ENCODE data around the gene GATD1. TPM values are rescaled to one million over a fixed set of nuclear protein-coding genes. Genes with fewer than 3 reads are reported as not detected.

The GATD1 gene, protein sequence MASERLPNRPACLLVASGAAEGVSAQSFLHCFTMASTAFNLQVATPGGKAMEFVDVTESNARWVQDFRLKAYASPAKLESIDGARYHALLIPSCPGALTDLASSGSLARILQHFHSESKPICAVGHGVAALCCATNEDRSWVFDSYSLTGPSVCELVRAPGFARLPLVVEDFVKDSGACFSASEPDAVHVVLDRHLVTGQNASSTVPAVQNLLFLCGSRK
- 10 to 100 TPM in 1 of 6 donors, 1 to 10 TPM in 4, not detected in 1; 4.5 to 14.1 (median 7.0) TPM for polyA plus RNA-seq (ENCODE audit: low read depth in 6 of 6)

DNA sequence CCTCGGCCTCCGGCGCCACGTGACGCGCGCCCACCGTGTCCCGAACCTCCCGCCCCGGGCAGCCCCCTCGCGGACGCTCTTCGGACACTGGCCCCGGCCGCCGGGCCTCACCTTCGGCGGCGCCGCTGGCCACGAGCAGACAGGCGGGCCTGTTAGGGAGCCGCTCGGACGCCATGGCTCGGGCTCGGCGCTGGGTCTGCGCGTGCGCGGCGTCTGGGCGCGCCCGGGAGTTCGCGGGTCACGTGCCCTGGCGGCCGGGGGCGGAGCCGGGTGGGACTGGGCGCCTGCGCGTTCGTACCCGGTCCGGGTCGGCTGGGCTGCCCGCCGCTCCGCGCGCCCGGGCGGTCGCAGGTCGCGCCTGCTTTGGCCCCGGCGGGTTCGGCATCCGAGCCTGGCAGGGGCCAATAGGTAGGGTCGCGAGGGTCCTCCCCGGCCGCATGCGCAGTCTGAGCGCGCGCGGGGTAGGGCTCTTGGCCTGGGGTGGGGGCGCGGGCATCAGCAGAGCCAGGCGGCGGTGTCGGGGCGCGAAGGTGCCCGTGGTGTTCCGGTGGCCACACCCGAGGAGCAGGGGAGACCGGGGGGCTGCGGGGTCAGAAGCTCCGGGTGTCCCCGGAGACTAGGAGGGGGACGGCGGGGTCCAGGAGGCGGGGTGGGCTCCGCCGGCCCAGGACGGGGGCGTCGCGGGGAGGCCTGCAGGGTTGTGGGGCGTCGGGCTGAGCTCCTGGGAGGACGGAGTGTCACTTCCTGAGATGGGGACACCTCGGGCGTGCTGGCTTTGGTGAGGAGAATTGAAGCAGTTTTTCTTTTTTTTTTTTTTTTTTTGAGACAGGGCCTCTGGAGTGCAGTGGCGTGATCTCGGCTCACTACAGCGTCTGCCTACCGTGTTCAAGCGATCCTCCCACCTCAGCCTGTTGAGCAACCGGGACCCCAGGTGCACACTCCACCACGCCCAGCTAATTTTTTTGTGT, at the start of gene GATD1:
Gene GATD1 (minus strand): TSS at position 200 of the 968 bp plus-strand sequence. CDS start 25 bp downstream, at position 175.
- H3K9me3 Mint-ChIP-seq: no peaks in the 10 kb centered on the region

DNA sequence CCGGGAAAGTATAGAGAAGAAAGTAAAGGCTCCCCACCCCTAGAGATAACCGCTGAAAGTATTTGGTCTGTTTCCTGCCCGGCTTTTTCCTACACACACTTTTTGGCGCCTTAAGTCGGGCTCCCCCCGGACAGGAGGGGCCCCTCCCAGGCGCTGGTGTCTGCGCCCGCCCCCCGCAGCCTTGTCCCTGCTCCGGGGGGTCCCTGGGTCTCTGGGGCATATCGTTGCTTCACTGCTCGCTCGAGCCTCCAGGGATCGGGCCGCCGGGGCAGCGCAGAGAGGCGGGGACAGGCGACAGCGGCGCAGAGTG, 49.5 kb upstream of the GATD1 start:
- peaks cover 11 to 40% (median 25%) of the 10 kb centered on the region in 3 donors for H3K27me3 Mint-ChIP-seq
- peak overlapping the region in 1 of 6 donors; percentile 49 for H3K27ac Mint-ChIP-seq
- H3K4me3 Mint-ChIP-seq: peak overlapping the region; percentile 15 to 89 (median 78)
- H3K36me3 Mint-ChIP-seq: peaks cover 0 to 7% of the 10 kb centered on the region in 2 donors
- H3K4me1 Mint-ChIP-seq: peaks cover 27 to 45% (median 29%) of the 10 kb centered on the region in 3 donors
- no peaks in the 10 kb centered on the region for H3K9me3 Mint-ChIP-seq
- no peak for DNase-seq
- ATAC-seq (ENCODE audit: low read depth in 2 of 2): peak in 1 of 2 donors; percentile 6

More for the DNA sequence above, at the start of gene GATD1:
- DNase-seq: peak; percentile 96
- Mint-ChIP-seq H3K4me3 (peak within 1 kb of the TSS; percentile 75 to 94 (median 86)), H3K27ac (peak within 1 kb of the TSS in 5 of 6 donors; percentile 24 to 84 (median 73)), H3K4me1 (peaks cover 8 to 37% (median 25%) of the 10 kb centered on the region in 3 donors), H3K36me3 (no peaks in the 10 kb centered on the region), H3K27me3 (no peaks in the 10 kb centered on the region)
- peak; percentile 85 to 88 for ATAC-seq (ENCODE audit: low read depth in 2 of 2)

DNA sequence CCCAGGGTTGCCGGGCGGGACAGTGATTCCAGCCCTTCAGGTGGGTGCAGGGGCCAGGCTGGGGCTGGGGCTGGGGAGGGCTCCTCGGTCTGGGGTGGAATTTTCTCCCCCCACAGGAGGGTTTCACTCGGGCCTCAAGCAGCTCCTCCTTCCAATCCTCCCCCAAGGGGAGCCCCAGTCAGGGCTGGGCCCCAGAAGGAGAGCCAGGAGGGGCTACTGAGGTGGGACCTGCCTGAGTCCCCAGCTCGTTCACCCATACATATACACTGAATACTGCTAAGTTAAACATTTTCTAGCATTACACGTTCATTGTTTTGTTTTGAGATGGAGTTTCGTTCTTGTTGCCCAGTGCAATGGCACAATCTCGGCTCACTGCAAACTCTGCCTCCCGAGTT, 48.9 kb upstream of the GATD1 start:
- no peaks in the 10 kb centered on the region for H3K9me3 Mint-ChIP-seq
- peak overlapping the region; percentile 15 to 89 (median 78) for H3K4me3 Mint-ChIP-seq
- H3K4me1 Mint-ChIP-seq: peaks cover 23 to 42% (median 28%) of the 10 kb centered on the region in 3 donors
- H3K36me3 Mint-ChIP-seq: peaks cover 0 to 7% of the 10 kb centered on the region in 2 donors
- H3K27me3 Mint-ChIP-seq: peaks cover 11 to 35% (median 20%) of the 10 kb centered on the region in 3 donors
- ATAC-seq (ENCODE audit: low read depth in 2 of 2): no peak
- DNase-seq: no peak
- H3K27ac Mint-ChIP-seq: no peak overlapping the region

DNA sequence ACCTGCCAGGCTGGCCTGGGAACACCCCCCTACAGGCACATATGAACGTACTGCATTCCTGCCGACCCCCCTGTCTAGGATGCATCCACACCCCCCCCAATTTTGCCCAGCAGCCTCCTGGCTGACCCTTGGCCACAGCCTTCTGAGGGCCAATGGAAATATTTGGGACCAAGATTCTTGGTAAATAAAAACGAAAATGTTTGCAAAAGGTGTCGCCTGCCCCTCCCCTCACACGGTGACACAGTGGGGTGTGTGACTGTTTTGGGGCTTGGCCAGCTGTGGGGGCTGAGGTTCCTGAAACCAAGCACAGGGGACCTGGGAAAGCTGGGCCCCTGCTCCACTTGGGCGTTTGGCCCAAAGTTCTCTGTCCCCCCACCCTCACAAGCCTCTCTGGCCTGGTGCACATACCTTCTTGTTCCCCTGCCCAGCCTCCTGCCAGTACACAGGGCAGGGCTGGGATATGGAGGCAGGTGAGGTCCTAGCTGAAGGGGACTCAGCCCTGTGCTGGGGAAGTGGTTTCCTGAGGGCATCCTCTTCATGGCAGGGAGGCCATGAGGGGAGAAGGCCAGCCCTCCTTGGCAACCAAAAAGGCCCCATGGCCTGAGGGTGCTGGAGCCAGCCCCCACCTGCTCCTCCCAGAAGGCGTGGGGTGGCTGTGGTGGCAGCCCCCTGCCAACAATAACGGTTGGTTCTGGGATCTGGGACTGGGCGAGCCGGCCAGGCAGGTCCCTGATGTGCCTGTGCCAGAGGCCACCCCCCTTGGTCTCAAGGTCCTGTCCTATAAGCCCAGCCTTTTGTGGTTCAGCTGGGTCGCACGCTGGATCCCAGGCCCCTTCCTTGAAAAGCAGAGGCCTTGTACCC, 48.3 kb upstream of the GATD1 start:
- Mint-ChIP-seq H3K27ac (peak overlapping the region in 1 of 6 donors; percentile 31), H3K4me1 (peaks cover 27 to 45% (median 33%) of the 10 kb centered on the region in 3 donors), H3K27me3 (peaks cover 11 to 32% (median 20%) of the 10 kb centered on the region in 3 donors), H3K4me3 (peak overlapping the region in 1 of 8 donors; percentile 40), H3K36me3 (peaks cover 0 to 7% of the 10 kb centered on the region in 2 donors), H3K9me3 (no peaks in the 10 kb centered on the region)
- ATAC-seq (ENCODE audit: low read depth in 2 of 2): no peak
- DNase-seq: no peak

DNA sequence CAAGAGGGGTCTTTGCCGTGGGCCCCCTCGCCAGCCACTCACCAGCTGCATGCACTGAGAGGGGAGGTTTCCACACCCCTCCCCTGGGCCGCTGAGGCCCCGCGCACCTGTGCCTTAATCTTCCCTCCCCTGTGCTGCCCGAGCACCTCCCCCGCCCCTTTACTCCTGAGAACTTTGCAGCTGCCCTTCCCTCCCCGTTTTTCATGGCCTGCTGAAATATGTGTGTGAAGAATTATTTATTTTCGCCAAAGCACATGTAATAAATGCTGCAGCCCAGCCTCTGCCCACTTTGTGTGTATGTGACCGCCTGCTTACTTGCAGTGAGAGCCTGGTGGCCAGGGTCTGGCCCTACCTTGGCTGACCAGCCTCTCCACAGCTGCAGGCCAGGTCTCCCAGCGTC, 47.7 kb upstream of the GATD1 start:
- Mint-ChIP-seq H3K27ac (peak overlapping the region in 2 of 6 donors; percentile 31 to 73), H3K4me1 (peaks cover 27 to 41% (median 34%) of the 10 kb centered on the region in 3 donors), H3K27me3 (peaks cover 11 to 26% (median 20%) of the 10 kb centered on the region in 3 donors), H3K36me3 (peaks cover 0 to 7% of the 10 kb centered on the region in 2 donors), H3K9me3 (no peaks in the 10 kb centered on the region), H3K4me3 (peak overlapping the region in 1 of 8 donors; percentile 40)
- ATAC-seq (ENCODE audit: low read depth in 2 of 2) (no peak), DNase-seq (no peak)

DNA sequence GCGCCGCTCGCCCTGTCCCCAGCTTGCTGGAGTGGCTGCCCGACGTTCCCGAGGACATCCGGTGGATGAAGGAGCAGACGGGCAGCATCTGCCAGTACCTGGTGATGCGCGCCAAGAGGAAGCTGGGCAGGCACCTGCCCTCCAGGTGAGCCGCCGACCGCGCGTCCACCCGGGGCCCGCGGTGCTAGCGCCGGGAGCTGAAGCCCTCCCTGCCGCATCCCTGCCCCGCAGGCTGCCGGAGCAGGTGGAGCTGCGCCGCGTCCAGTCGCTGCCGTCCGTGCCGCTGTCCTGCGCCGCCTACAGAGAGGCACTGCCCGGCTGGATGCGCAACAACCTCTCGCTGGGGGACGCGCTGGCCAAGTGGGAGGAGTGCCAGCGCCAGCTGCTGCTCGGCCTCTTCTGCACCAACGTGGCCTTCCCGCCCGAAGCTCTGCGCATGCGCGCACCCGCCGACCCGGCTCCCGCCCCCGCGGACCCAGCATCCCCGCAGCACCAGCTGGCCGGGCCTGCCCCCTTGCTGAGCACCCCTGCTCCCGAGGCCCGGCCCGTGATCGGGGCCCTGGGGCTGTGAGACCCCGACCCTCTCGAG, 47.1 kb upstream of the GATD1 start:
- DNase-seq: no peak
- Mint-ChIP-seq H3K4me1 (peaks cover 23 to 36% (median 30%) of the 10 kb centered on the region in 3 donors), H3K27me3 (peaks cover 9 to 21% (median 19%) of the 10 kb centered on the region in 3 donors), H3K9me3 (no peaks in the 10 kb centered on the region), H3K36me3 (peaks cover 0 to 7% of the 10 kb centered on the region in 2 donors), H3K4me3 (peak overlapping the region in 1 of 8 donors; percentile 40), H3K27ac (peak overlapping the region in 1 of 6 donors; percentile 31)
- ATAC-seq (ENCODE audit: low read depth in 2 of 2): no peak

DNA sequence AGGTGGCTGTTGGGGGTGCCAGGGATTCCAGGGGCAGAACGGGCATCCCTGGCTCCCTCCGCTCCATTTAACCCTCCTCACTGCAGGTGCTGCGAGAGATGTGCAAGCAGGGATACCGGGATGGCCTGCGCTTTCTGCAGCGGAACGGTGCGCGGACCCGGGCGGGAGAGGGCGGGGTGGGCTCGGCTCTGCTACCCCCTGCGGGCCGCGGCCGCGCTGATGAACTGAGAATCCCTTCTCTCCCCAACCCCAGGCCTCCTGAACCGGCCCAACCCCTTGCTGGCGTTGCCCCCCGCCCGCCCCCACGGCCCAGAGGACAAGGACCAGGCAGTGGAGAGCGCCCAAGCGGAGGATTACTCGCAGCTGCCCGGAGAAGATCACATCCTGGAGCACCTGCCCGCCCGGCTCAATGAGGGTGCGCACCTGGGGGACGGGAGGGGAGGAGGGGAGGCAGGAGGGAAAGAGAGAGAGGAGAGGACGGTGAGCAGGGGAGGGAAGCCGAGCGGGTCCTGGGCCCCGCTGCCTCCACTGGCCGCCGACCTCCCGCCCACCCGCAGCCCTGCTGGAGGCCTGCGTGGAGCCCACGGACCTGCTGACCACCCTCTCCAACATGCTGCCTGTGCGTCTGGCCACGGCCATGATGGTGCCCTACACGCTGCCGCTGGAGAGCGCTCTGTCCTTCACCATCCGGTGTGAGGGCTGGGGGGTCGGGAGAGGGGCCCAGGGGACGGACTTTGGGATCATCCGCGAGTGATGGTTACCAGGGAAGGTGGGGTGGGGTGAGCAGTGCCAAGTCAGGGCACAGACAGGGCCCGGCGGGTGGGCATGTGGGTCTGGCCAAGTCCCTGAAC, 46.4 kb upstream of the GATD1 start:
- Mint-ChIP-seq H3K27me3 (peaks cover 7 to 14% (median 12%) of the 10 kb centered on the region in 3 donors), H3K4me1 (peaks cover 17 to 30% (median 24%) of the 10 kb centered on the region in 3 donors), H3K4me3 (no peak overlapping the region), H3K9me3 (no peaks in the 10 kb centered on the region), H3K36me3 (peaks cover 0 to 7% of the 10 kb centered on the region in 2 donors), H3K27ac (peak overlapping the region in 1 of 6 donors; percentile 34)
- no peak for ATAC-seq (ENCODE audit: low read depth in 2 of 2)
- DNase-seq: no peak

DNA sequence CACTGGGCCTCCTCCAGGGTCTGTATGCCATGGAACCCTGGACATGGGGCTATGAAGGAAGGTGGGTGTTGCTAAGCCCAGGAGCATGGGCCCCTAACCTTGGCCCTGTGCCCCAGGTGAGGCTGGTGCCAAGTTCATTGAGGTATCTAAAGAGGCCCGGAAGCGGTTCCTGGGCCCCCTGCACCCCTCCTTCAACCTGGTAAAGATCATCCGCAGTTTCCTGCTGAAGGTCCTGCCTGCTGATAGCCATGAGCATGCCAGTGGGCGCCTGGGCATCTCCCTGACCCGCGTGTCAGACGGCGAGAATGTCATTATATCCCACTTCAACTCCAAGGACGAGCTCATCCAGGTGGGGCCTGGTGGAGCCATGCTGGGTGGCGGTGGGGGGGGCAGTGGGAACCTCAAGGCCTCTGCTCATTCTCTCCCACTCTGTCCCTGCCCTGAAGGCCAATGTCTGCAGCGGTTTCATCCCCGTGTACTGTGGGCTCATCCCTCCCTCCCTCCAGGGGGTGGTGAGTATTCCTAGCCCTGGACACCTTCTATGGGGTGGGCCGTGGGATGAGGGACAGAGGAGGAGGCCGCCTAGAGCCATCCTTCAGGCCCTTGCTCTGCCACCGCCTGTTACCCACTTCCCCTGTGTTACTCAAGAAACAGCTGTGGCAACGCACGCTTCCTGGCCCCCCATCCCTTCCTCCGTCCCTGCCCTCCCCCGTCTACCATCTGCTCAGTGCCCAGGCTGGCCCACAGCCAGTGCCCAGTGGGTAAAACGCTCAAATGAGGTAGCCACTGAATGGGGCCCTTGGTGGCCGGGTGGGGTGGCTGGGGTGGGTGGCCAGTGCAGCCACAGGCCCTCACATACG, 44.5 kb upstream of the GATD1 start:
- DNase-seq: no peak
- peaks cover 0 to 7% of the 10 kb centered on the region in 2 donors for H3K36me3 Mint-ChIP-seq
- no peak overlapping the region for H3K27ac Mint-ChIP-seq
- no peaks in the 10 kb centered on the region for H3K27me3 Mint-ChIP-seq
- H3K4me3 Mint-ChIP-seq: peak overlapping the region; percentile 15 to 96 (median 74)
- ATAC-seq (ENCODE audit: low read depth in 2 of 2): no peak
- H3K4me1 Mint-ChIP-seq: peaks cover 6 to 20% (median 19%) of the 10 kb centered on the region in 3 donors
- H3K9me3 Mint-ChIP-seq: no peaks in the 10 kb centered on the region

DNA sequence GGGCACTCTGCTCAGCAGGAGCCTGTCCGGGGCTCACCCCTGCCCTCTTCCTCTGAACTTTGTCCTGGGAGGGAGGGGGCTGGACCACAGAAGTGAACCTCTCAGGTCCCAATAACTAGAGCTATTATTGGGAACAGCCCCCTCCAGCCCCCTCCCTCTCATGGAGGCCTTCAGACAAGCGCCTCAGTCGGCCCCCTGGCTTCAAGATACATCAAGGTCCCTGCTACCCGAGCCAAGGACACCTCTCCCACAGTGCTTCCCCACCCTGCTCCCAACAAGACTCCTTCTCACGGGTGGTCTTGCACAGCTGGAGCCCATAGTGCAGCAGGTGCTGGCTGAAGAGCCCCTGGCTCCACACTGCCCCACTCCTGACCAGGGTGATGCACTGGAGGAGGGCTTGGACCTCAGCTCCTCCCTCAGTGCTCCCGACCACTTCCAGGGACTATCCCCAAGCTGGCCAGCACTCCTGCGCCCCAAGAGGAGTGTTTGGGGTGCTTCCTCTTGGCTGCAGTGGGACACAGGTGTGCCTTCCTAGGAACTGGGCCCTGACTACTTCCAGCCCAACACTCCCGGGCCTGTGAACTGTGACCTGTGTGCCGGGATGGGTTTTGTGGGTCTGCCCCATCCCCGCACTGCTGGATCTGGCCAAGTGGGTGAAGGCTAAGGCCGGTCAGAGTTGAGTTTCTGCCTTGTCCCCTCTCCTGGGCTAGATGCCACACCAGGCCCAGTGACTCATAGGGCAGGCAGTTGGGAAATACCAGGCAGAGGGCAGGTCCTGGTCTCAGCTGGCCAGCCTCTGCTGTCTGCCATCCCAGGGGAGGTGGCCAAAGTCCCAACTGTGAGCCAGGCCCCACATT, 43.6 kb upstream of the GATD1 start:
- ATAC-seq (ENCODE audit: low read depth in 2 of 2) (no peak), DNase-seq (no peak)
- Mint-ChIP-seq H3K27ac (peak overlapping the region in 4 of 6 donors; percentile 64 to 91 (median 84)), H3K36me3 (peaks cover 0 to 7% of the 10 kb centered on the region in 2 donors), H3K9me3 (no peaks in the 10 kb centered on the region), H3K4me3 (peak overlapping the region; percentile 82 to 96 (median 90)), H3K4me1 (peaks cover 6 to 20% (median 17%) of the 10 kb centered on the region in 3 donors), H3K27me3 (no peaks in the 10 kb centered on the region)

DNA sequence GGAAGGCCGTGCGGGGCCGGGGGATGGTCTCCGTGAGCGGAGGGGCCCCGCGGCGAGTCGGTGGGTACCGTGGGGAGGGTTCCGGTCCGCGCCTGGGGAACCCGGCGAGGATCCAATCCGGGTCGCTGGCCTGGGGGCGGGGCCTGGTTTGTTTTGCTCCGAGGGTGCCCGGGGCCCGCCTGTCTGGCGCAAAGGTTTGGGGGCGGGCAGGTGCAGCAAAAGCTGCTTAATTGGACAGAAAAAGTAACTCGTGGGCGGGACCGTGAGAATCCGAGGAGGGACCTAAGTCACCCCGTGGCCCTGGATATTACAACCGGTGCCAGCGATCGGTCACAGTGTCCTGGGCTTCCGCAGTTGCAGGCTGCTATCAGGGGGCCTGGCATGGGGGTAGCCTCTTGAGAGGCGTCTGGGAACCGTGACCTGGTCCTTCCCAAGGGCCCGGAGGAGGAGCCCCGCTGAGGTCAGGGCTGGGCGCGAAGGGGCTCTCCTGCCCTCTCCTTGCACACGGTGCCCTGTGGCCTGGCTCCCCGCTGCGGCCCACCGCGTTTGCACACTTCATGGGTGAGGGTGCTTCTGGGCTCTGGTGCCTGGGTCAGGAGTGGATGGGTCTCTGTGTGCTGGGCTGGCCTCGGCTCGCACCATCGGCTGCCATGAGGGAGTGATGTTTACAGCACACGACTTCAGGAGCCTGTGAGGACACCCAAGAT, 42.8 kb upstream of the GATD1 start:
- peak; percentile 96 for DNase-seq
- H3K27me3 Mint-ChIP-seq: no peaks in the 10 kb centered on the region
- peaks cover 0 to 5% of the 10 kb centered on the region in 2 donors for H3K36me3 Mint-ChIP-seq
- no peaks in the 10 kb centered on the region for H3K9me3 Mint-ChIP-seq
- H3K4me1 Mint-ChIP-seq: peaks cover 6 to 20% (median 17%) of the 10 kb centered on the region in 3 donors
- peak overlapping the region; percentile 76 to 96 (median 92) for H3K27ac Mint-ChIP-seq
- H3K4me3 Mint-ChIP-seq: peak overlapping the region; percentile 82 to 96 (median 90)
- peak; percentile 76 to 80 for ATAC-seq (ENCODE audit: low read depth in 2 of 2)
